Smooth muscle cell (in vitro differentiated cells): ENCODE data around the gene VTI1A. TPM values are rescaled to one million over a fixed set of nuclear protein-coding genes. Genes with fewer than 3 reads are reported as not detected.

ENCODE experiments used
- DNase-seq: peaks from one replicate; lab custom pipeline; 2025; ENCODE audit not compliant: unreplicated experiment; lab: John Stamatoyannopoulos, UW
- H2AFZ ChIP-seq: fragments of 200-600 bp; sonication (generic); 2 replicates; pipeline ENCODE4 v1.6.0; 2016; ENCODE audit warnings: antibody characterized with exemption, low read depth, mild to moderate bottlenecking
- H3F3A ChIP-seq: fragments of 200-600 bp; sonication (generic); 2 replicates; pipeline ENCODE4 v1.6.0; 2017; ENCODE audit warnings: antibody characterized with exemption, low read depth
- H3K27ac ChIP-seq: fragments of 200-600 bp; sonication (generic); 2 replicates; pipeline ENCODE4 v1.5.1; 2016; ENCODE audit warnings: low read depth, mild to moderate bottlenecking
- H3K27me3 ChIP-seq: fragments of 200-600 bp; sonication (generic); 2 replicates; pipeline ENCODE4 v1.6.1; 2016; ENCODE audit warnings: low read depth, mild to moderate bottlenecking
- H3K36me3 ChIP-seq: fragments of 200-600 bp; sonication (generic); 2 replicates; pipeline ENCODE4 v1.5.1; 2016; ENCODE audit warnings: low read depth
- H3K4me1 ChIP-seq: fragments of 200-600 bp; sonication (generic); 2 replicates; pipeline ENCODE4 v1.5.1; 2016; ENCODE audit warnings: low read depth
- H3K4me2 ChIP-seq: fragments of 200-600 bp; sonication (generic); 2 replicates; pipeline ENCODE4 v1.6.0; 2016; ENCODE audit warnings: mild to moderate bottlenecking
- H3K4me3 ChIP-seq: fragments of 200-600 bp; sonication (generic); 2 replicates; pipeline ENCODE4 v1.5.1; 2016; ENCODE audit warnings: mild to moderate bottlenecking
- H3K79me2 ChIP-seq: fragments of 200-600 bp; sonication (generic); 2 replicates; pipeline ENCODE4 v1.6.0; 2016; ENCODE audit warnings: low read depth, mild to moderate bottlenecking
- H3K9ac ChIP-seq: fragments of 200-600 bp; sonication (generic); 2 replicates; pipeline ENCODE4 v1.6.0; 2016; ENCODE audit warnings: low read depth
- H3K9me3 ChIP-seq: fragments of 200-600 bp; sonication (generic); replicated peaks from 2 replicates; pipeline ENCODE4 v1.5.1; 2016; ENCODE audit warnings: low read depth
- H4K20me1 ChIP-seq: fragments of 200-600 bp; sonication (generic); 2 replicates; pipeline ENCODE4 v1.6.0; 2016; ENCODE audit warnings: low read depth
- whole genome bisulfite sequencing: methylation state at CpG from one replicate; pipeline ENCODE4 v1.1.7; 2016; ENCODE audit warnings: low lambda C conversion rate; 5-methylcytosine and 5-hydroxymethylcytosine counted together
- polyA plus RNA-seq: library from polyadenylated mRNA; unstranded; fragments of >200 nt; fragmentation: Nextera tagmentation; extraction: Ambion mirVana; gene quantifications from 2 replicates; pipeline ENCODE4 v1.2.1, GENCODE V29; 2016
- total RNA-seq: library from RNA; depleted of rRNA; stranded (reverse); fragments of >200 nt; gene quantifications from 2 replicates; pipeline ENCODE4 v1.2.3, GENCODE V29; 2014
- TF ChIP-seq, protein P1 (sequence below): fragments of 200-600 bp; sonication (generic); IDR thresholded peaks from 2 replicates; pipeline ENCODE4 v1.5.1; 2017; ENCODE audit warnings: borderline replicate concordance, mild to moderate bottlenecking, antibody characterized with exemption; ENCODE audit not compliant: insufficient read depth, poor library complexity, severe bottlenecking

Gene VTI1A
- total and polyA plus RNA-seq, 2 experiments from 2014 or later, result 14.0 to 21.8 TPM

- no peak overlapping the region for H3K4me3 ChIP-seq
- DNase-seq, result no peak
- TF ChIP-seq, protein P1, sequence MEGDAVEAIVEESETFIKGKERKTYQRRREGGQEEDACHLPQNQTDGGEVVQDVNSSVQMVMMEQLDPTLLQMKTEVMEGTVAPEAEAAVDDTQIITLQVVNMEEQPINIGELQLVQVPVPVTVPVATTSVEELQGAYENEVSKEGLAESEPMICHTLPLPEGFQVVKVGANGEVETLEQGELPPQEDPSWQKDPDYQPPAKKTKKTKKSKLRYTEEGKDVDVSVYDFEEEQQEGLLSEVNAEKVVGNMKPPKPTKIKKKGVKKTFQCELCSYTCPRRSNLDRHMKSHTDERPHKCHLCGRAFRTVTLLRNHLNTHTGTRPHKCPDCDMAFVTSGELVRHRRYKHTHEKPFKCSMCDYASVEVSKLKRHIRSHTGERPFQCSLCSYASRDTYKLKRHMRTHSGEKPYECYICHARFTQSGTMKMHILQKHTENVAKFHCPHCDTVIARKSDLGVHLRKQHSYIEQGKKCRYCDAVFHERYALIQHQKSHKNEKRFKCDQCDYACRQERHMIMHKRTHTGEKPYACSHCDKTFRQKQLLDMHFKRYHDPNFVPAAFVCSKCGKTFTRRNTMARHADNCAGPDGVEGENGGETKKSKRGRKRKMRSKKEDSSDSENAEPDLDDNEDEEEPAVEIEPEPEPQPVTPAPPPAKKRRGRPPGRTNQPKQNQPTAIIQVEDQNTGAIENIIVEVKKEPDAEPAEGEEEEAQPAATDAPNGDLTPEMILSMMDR, result no peak
Measured at GRCh38 chr10:112570585-112570984, 123.6 kb downstream of the VTI1A start.

DNA sequence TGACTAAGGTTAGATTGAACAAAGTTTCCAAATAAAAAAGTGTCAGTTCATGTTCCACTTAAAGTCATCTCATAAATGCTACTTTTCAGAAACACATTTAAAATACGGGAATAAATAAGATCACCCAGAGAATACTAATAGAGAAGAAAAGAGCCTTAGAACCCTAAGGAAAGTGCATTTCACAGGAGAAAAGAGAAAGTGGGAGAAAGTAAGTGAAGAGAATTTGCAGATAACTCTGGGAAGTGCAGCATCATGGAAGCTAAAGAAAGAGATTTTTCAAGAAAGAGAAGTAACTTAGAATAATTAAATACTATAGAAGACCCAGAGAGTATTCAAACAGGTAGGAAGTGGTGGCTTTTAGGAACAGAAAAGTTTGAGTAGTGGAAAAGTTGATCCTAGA is 132.6 kb downstream of the VTI1A start:
- no peaks in the 10 kb centered on the region for H3K27me3 ChIP-seq
- 97% methylated on average over 1 of the region's 1 CpG for WGBS

More at GRCh38 chr10:112570585-112570984, 123.6 kb downstream of the VTI1A start:
- peaks cover 2% of the 10 kb centered on the region for H3K4me1 ChIP-seq
- H4K20me1 ChIP-seq, result no peaks in the 10 kb centered on the region
- no peaks in the 10 kb centered on the region for H3F3A ChIP-seq
- H3K79me2 ChIP-seq, result no peaks in the 10 kb centered on the region
- H3K27me3 ChIP-seq, result no peaks in the 10 kb centered on the region
- no peaks in the 10 kb centered on the region for H3K36me3 ChIP-seq
- no peak overlapping the region for H3K27ac ChIP-seq
- H3K9ac ChIP-seq, result no peak overlapping the region
- no peak overlapping the region for H3K4me2 ChIP-seq
- no peak overlapping the region for H2AFZ ChIP-seq
- no peaks in the 10 kb centered on the region for H3K9me3 ChIP-seq
- WGBS, result 81% methylated on average over 3 of the region's 3 CpGs

DNA sequence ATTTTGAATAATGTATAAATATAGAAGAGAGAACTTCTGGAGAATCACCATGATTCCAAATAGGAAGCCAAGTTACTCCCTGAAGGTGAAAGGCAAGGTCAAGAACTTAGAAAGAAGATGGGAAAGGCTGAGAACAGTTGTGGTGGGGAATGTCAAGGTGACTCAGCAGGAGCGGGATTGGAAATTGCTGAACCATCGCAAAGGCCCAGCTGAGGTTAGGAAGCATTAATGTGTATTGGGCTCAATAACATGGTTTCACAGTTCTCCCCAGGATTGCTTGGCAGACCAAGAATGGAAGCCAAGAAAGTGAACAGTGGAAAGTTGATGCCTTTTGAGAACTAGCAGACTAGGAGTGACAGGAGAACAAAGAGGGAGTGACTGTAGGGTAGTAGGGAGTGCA is 133.3 kb downstream of the VTI1A start:
- Histone ChIP-seq H3K27ac (no peak overlapping the region), H3K4me3 (no peak overlapping the region), H3K9me3 (no peaks in the 10 kb centered on the region), H3K9ac (no peak overlapping the region), H2AFZ (no peak overlapping the region), H3K4me1 (no peaks in the 10 kb centered on the region), H4K20me1 (no peaks in the 10 kb centered on the region), H3K27me3 (no peaks in the 10 kb centered on the region), H3K79me2 (no peaks in the 10 kb centered on the region), H3K36me3 (no peaks in the 10 kb centered on the region), H3F3A (no peaks in the 10 kb centered on the region), H3K4me2 (no peak overlapping the region)
- DNase-seq, result no peak
- TF ChIP-seq, protein P1, result no peak
- 91% methylated on average over 2 of the region's 2 CpGs for WGBS

More for the DNA sequence above, 132.6 kb downstream of the VTI1A start:
- Histone ChIP-seq H3K4me1 (no peaks in the 10 kb centered on the region), H3K27ac (no peak overlapping the region), H3K4me2 (no peak overlapping the region), H3K4me3 (no peak overlapping the region), H4K20me1 (no peaks in the 10 kb centered on the region), H3K9me3 (no peaks in the 10 kb centered on the region), H3K9ac (no peak overlapping the region), H3F3A (no peaks in the 10 kb centered on the region), H3K79me2 (no peaks in the 10 kb centered on the region), H3K36me3 (no peaks in the 10 kb centered on the region), H2AFZ (no peak overlapping the region)
- DNase-seq, result no peak
- TF ChIP-seq, protein P1, result no peak

- no peaks in the 10 kb centered on the region for H3F3A ChIP-seq
- no peak overlapping the region for H3K9ac ChIP-seq
- no peaks in the 10 kb centered on the region for H3K79me2 ChIP-seq
- H3K27ac ChIP-seq, result no peak overlapping the region
- peaks cover 3% of the 10 kb centered on the region for H3K4me1 ChIP-seq
- H3K27me3 ChIP-seq, result no peaks in the 10 kb centered on the region
- H3K36me3 ChIP-seq, result no peaks in the 10 kb centered on the region
- no peak overlapping the region for H2AFZ ChIP-seq
- H3K9me3 ChIP-seq, result no peaks in the 10 kb centered on the region
- no peaks in the 10 kb centered on the region for H4K20me1 ChIP-seq
- 95% methylated on average over 4 of the region's 4 CpGs for WGBS
- H3K4me3 ChIP-seq, result no peak overlapping the region
- DNase-seq, result no peak
- TF ChIP-seq, protein P1, result no peak
- no peak overlapping the region for H3K4me2 ChIP-seq
Measured at GRCh38 chr10:112581921-112582320, 134.9 kb downstream of the VTI1A start.
